GM19023 (cell line): Measurements from ENCODE around the gene SERPINE2.
A peak's percentile ranks its signal among the peaks of the same experiment; 100 is the strongest.
"Not testable (repeated sequence)": the region's sequence is repeated elsewhere in the genome, so short reads cannot be mapped to it uniquely, and the experiment has no call there.

Experiments
- ATAC-seq: cut with Tn5 transposase; IDR thresholded peaks from one replicate; pipeline ENCODE4 v1.9.1; 2021; ENCODE audit warnings: mild to moderate bottlenecking, moderate library complexity; ENCODE audit not compliant: unreplicated experiment

SERPINE2 gene

DNA sequence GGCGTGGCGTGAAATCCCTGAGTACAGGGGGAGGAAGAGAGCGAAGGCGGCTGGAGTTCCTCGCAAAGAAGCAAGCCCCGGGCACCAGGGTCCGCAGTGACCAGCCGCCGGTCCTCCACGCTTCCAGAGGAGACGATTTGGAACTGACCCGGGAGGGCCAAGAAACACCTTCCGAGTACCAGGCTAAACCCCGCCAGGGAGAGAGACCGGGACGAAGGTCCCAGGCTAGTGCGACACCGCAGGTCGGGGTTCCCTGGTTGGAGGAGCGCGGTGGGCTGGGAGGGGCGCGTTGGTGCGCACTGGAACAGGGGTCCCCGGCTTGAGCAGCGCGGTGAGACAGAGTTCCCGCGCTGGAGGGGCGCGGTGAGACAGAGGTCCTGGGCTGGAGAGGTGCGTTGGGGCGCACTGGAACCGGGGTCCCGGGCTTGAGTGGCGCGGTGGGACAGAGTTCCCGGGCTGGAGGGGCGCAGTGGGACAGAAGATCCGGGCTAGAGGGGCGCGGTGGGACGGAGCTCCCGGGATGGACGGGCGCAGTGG, 94.9 kb downstream of the SERPINE2 start:
- no peak for ATAC-seq

DNA sequence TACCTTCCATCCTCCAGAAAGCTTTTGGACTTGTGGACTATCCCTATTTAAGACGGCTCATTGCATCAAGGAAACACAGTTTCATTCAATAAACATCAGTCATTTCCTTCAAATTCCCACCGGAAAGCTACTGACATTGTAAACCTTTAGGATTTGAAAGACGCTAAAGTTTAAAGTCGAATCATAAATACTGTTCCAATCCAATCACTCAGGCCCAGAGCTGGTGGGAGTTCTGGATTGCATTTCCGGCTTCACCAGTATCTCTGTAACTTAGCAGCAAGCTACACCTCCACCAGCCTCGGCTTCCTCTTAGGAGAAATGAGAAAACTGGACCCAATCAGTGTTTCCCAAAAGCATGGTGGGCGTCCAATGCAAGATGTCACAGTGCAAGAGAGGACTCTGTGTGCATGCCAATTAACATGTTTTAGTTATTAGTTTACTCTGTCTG, 95.5 kb downstream of the SERPINE2 start:
- no peak for ATAC-seq

DNA sequence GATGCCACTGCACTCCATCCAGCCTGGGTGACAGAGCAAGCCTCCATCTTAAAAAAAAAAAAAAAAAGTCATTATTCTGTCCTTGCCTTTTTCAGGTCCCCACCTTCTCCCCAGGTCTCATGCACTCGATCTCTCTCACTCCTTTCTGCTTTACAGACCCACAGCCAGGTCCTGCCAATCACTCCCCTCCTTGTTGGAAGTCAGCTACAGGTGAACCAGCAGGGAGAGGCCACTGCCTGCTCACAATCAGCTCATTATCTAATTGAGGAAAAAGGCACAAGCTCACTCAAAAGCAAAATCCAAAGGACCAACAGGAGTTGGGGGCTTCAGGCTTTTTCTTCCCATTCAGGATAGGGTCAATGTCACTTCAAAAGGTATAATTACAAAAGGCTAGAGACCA, 96.0 kb downstream of the SERPINE2 start:
- no peak for ATAC-seq

DNA sequence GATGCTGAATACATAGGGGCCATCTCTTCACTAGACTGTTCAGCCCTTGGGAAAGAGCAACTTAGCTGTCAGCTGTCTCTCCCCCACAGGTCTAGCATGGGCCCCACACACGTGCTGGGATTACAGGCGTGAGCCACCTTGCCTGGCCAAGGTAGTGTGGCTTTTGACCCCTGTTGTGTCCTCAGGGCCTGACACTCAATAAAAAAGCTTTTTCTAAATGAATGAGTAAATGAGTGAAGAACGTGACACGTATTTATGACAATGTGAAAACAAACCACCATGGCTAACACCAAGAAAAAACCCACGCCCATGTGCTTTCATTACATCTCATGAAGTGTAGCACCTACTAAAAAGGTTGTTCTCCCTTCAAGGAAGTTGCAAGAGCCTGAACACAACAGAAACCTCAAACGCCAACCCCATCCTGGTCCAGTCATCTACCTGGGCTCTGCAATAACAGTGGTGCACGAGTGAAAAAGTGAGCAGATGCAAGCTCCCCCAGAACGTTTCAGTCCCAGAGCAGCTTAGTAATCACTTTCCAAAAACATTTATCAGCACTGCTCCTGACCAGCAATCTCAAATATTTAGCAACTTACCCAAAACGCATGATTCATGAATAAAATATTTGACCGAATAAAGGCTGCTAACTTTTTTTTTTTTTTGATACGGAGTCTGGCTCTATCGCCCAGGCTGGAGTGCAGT, 97.4 kb downstream of the SERPINE2 start:
- ATAC-seq, result peak; percentile 47

DNA sequence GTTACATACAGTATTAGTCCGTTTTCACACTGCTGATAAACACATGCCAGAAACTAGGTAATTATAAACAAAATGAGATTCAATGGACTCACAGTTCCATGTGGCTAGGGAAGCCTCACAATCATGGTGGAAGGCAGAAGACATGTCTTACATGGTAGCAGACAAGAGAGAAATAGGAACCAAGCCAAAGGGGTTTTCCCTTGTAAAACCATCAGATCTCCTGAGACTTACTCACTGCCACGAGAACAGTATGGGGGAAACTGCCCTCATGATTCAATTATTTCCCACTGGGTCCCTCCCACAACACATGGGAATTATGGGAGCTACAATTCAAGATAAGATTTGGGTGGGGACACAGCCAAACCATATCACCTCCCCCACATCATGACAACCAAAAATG, 99.6 kb downstream of the SERPINE2 start:
- ATAC-seq, result not testable (repeated sequence)

DNA sequence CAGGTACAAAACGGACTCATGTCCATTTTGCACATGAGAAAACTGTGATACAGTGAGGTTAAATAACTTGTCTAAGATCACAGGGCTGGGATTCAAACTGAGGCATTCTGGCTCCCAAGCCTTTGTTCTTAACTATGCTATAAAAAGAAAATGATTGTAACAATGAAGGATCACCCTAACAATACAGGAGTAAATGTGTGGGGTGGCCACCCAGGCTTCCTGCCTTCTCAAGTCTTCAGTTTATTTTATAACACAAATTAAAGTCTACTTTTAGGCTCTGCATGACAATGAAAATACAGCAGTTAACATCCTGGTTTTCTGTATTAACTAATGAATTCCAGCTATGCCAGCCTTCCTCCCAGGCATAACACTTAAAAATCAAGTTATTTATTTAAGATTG, 101.6 kb downstream of the SERPINE2 start:
- ATAC-seq, result no peak

DNA sequence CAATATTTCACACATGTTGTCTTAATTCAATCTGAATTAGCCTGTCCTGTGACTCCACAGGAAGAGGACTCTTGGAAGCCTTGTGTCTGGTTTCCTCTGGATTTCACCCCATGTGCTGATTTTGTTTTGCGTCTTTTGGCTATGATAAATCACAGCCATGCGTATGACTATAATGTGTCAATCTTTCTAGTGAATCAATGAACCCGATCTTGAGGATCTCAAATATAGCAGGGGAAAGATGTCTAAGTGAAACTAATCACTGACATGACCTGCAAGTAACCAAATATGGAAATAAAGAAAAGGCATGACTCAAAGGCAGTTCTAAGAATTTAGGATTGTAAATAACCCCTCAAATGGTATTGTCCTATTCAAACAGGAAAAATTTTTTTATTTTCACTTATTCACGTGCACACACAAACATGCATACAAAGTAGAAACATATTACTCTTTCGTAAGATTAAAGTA, 102.2 kb downstream of the SERPINE2 start:
- ATAC-seq, result no peak

DNA sequence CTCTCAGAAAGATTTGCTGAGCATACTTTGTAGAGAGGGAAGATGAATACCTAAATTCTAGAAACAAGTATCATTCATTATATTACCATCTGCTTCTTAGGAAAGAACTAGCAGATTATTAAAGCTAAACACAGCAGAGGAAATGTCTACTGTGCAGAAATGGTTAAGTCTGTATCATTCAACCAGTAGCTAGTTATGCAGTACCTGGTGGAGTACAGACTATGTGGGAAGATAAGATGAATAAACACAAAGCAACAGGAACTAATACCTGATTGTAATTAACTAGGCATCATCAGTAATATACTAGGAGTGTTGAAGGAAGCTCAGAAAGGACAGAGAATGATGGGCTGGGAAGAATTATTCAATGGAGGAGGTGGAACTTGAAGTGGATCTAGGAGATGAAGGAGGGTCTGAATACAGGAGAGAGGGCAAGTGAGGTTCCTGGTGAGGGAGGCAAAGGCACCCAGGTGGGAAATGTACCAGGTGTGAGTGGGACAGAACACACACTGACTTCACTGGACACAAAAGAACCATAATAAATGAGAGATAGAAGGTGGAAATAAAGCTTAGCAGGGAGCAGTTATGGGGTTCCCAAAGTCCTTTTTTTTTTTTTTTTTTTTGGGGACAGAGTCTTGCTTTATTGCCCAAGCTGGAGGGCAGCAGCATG, 103.5 kb downstream of the SERPINE2 start:
- no peak for ATAC-seq

DNA sequence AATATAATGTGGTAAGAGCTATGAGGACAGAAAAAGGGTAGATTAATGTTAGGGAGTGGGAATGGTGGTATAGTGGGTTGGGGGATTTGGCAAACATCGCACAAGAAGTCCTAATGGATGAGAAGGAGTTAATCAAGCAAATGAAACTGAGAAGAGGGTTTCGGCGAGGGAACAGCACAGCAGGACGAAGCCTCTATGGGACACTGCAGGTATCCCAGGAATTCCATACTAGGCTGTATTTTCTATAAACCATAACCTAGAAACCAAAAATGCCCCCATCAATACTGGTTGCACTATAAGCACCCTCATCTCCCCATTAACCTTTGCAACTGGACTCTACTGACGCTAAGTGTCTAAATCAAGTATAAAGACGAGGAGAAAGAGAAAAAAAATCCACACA, 104.2 kb downstream of the SERPINE2 start:
- no peak for ATAC-seq

DNA sequence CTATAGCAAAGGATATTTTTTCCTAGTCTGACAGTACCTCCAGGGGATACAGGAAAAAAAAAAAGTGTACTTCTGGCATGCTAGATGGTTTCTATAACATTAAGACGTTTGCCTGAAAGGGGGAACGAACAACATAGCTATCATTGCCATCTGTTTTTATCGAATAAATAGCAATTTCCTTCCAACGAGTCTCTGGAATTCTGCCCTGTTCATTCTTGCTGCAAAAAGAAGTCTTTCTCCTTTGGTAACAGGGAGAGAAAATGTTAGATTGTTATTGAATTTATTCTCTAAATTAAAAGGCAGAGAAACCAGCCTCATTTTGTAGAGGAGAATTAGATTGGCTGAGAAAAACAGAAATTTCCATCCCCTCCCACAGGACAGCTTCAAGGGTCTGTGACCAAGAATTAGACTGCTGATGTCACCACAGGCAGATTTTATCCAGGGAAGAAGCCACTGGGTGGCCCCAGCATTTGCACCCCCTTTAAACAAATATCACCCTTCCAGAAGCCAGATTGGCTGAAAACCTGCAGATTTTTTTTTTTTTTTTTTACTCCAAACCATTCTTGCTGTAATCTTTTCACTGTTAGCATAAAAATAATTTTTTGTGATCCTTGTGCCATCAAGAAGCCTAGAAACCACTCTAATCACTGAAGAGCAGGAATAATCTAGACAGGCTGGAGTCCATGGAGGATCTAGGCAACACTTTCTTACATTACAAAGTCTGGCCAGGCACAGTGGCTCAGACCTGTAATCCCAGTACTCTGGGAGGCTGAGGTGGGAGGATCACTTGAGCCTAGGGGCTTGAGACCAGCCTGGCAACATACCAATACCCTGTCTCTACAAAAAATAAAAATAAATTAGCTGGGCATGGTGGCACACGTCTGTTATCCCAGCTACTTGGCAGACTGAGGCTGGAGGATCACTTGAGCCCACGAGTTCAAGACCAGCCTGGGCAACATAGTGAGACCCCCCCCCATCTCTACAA, 106.0 kb downstream of the SERPINE2 start:
- no peak for ATAC-seq

DNA sequence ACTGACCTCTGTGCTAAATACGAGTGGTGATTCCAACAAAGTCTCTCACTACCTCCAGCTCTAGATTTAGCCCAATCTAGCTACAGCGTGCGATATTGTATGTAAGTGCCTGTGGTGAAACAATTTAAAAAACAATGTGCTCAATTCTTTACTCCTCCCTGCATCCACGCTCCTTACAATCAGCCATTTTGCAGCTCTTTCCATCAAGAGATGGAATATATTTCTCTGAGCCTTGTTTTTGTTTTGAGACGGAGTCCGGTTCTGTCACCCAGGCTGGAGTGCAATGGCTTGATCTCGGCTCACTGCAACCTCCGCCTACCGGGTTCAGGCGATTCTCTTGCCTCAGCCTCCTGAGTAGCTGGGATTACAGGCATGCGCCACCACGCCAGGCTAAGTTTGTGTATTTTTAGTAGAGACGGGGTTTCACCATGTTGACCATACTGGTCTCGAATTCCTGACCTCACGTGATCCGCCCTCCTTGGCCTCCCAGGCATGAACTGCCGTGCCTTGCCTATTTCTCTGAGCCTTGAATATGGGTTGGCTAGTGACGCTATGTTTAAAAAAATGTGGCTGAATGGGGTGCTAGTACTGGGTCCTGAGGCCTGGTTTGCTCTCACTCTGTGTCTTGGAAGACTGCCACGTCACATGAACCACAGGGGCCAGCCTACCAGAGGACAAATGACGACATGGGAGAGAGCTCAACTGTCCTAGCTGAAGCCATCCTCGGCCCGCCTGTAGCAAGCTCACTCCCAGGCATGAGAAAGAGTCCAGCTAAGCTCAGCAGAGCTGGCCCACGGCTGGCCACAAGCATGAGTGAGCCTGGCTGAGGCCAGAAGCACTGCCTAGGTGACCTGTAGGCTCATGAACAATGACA, 108.7 kb downstream of the SERPINE2 start:
- ATAC-seq, result no peak

DNA sequence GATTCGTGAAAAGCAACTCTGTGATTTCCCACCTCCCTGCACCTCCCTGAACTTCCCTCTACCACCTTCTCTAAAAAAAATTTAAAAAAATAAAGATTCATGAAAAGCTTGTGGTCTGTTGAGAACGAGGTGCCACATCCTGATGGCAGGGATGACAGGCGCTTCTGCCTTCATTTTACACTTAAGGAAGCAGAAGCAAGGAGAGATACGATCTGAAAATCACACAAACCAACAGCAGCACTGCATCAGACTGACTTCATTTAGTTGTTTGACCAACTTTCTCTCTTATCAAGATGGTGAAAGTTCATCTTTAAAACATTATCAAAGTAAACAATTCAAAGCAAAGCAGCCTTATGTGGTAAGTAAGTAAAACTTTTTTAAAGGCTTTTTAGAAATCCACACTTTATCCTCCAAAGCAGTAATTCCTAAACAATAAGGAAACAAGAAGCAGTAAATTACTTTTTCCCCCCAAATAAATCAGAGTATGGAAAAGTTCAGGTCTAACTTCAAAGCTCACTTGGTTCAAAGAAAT, 109.4 kb downstream of the SERPINE2 start:
- no peak for ATAC-seq

DNA sequence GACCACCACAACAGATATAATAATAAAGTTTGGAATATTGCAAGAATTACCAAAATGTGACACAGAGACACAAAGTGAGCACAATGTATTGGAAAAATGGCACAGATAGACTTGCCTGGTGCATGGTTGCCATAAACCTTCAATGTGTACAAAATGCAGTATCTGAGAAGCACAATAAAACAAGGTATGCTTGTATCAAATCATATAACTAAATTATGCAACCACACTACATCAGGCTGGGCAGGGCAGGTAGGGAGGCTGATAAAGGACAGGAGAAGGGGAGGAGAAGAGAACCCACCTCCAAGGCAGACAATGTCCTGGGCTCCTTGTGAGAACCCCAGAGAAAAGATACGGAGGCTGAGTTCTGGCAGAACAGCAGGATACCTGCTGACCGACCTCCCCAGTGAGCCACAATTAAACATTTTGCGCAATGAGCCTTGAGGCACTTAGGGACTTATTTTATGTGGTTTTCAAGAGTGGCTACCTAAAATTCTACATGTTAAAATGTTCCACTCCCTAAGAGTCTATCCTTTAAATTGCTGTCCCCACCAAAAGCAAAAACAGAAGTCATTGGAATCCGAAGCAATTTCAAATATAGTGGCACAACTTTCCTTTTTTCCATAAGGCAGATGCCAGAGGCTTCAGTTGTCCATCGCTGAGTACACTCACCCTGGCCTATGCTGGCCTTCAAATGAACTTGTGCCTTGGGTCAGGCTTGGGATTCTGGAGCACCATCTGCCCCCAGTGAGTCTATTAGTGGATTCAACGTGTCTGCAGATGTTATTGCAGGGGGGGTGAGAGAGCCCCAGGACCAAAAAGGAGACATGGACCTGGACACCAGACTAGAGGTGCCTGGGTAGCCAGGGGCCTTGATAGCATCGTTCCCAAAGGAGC, 110.7 kb downstream of the SERPINE2 start:
- ATAC-seq, result no peak

DNA sequence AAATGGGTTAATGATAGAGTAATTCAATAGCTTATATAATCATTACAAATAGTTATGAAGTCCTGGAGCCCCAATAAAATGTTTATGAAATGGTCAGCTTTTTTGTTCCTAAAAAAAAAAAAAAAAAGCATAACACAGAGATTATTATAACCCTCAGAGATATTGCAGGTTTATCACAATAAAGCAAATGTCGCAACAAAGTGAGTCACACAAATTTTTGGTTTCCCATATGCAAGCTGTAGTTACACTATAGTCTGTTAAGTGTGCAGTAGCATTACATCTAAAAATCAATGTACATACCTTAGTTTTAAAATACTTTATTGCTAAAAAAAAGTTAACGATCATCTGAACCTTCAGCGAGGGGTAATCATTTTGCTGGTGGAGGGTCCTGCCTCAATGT, 114.0 kb downstream of the SERPINE2 start:
- ATAC-seq, result no peak
